Activated CD4-positive, alpha-beta T cell treated with anti-CD3 and anti-CD28 coated beads, Interleukin-2, amount 10 ng/mL, durations not matched to agents 24 days and 14 days (primary cell): ENCODE results near the gene CEBPZ. TPM values are rescaled to one million over a fixed set of nuclear protein-coding genes. Genes with fewer than 3 reads are reported as not detected.
A peak's percentile ranks its signal among the peaks of the same experiment; 100 is the strongest.
"Not testable (repeated sequence)": the region's sequence is repeated elsewhere in the genome, so short reads cannot be mapped to it uniquely, and the experiment has no call there.

ENCODE experiments used
- DNase-seq: peaks from one replicate; pipeline ENCODE4 v3.0.0; 2022
- H3K27ac Mint-ChIP-seq: one replicate; pipeline ENCODE4 v1.8.0; 2022; ENCODE audit warnings: mild to moderate bottlenecking, mixed read lengths
- H3K27me3 Mint-ChIP-seq: one replicate; pipeline ENCODE4 v1.8.0; 2022; ENCODE audit warnings: mixed read lengths
- H3K36me3 Mint-ChIP-seq: one replicate; pipeline ENCODE4 v1.8.0; 2022; ENCODE audit warnings: low read depth, mild to moderate bottlenecking, mixed read lengths
- H3K4me1 Mint-ChIP-seq: one replicate; pipeline ENCODE4 v1.8.0; 2021; ENCODE audit warnings: mixed read lengths
- H3K4me3 Mint-ChIP-seq: one replicate; pipeline ENCODE4 v1.8.0; 2022; ENCODE audit warnings: mild to moderate bottlenecking, moderate library complexity, mixed read lengths
- H3K9me3 Mint-ChIP-seq: one replicate; pipeline ENCODE4 v1.8.0; 2021; ENCODE audit warnings: mixed read lengths
- intact Hi-C: fragments of 100-400 bp; cut with micrococcal nuclease; formaldehyde crosslinking; loops from one replicate; pipeline ENCODE4 v1.15.1; 2023
- total RNA-seq: library from RNA; stranded (reverse); gene quantifications from 2 replicates; pipeline ENCODE4 v1.2.3, GENCODE V29; 2022

Gene CEBPZ
- total RNA-seq, 1 donor from 2014 or later: 68.2 TPM

DNA sequence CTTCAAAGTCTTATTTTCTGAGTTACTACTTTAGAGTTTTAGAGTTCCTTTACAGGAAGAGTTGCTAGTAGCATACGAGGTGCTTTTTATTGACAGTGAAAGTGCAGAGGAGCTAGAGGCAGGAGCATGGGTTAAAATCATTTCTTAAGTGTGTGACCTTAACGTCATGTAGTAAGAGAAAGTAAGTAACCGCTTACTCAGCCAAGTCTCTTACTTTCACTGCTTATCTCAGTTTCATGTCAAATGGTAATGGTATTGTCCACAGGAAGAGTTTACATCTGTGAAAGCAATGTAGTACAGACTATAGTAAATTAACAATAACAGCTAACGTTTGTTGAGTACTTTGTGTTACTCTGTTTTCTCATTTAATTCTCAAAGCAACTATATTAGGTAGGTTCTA lies 12.6 kb upstream of the CEBPZ start:
- H3K36me3 Mint-ChIP-seq: peaks cover 66% of the 10 kb centered on the region
- no peaks in the 10 kb centered on the region for H3K27me3 Mint-ChIP-seq
- peak; percentile 60 for DNase-seq
- H3K27ac Mint-ChIP-seq: peak overlapping the region; percentile 74
- intact Hi-C loops: loop anchor here (1.0 kb wide), 1 partner anchor 13 kb away; the partner anchor contains the start of genes CEBPZ and NDUFAF7
- peaks cover 9% of the 10 kb centered on the region for H3K4me1 Mint-ChIP-seq
- no peaks in the 10 kb centered on the region for H3K9me3 Mint-ChIP-seq
- peak overlapping the region; percentile 31 for H3K4me3 Mint-ChIP-seq

DNA sequence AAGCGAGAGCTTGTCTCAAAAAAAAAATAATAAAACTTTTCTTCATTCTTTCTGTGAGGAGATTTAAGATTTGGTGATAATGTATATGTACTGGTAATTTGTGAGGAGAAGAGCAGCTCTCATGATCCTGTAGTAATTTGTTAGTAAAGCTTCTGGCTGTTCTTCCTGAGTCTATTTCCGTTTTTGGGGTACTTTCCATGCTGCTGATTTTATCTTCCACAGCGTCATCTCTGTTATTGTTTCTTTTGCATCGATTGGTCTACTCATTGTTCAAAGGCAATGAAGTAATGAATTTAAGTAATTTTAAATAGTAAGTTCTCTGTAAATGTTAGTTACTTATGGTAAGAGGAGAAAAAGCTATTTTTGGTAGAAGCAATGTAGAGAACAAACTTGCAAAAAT lies 12.0 kb upstream of the CEBPZ start:
- peak overlapping the region; percentile 74 for H3K27ac Mint-ChIP-seq
- peaks cover 64% of the 10 kb centered on the region for H3K36me3 Mint-ChIP-seq
- H3K9me3 Mint-ChIP-seq: no peaks in the 10 kb centered on the region
- DNase-seq: no peak
- H3K4me3 Mint-ChIP-seq: no peak overlapping the region
- H3K27me3 Mint-ChIP-seq: no peaks in the 10 kb centered on the region
- intact Hi-C loops: no loop called here
- H3K4me1 Mint-ChIP-seq: peaks cover 9% of the 10 kb centered on the region

DNA sequence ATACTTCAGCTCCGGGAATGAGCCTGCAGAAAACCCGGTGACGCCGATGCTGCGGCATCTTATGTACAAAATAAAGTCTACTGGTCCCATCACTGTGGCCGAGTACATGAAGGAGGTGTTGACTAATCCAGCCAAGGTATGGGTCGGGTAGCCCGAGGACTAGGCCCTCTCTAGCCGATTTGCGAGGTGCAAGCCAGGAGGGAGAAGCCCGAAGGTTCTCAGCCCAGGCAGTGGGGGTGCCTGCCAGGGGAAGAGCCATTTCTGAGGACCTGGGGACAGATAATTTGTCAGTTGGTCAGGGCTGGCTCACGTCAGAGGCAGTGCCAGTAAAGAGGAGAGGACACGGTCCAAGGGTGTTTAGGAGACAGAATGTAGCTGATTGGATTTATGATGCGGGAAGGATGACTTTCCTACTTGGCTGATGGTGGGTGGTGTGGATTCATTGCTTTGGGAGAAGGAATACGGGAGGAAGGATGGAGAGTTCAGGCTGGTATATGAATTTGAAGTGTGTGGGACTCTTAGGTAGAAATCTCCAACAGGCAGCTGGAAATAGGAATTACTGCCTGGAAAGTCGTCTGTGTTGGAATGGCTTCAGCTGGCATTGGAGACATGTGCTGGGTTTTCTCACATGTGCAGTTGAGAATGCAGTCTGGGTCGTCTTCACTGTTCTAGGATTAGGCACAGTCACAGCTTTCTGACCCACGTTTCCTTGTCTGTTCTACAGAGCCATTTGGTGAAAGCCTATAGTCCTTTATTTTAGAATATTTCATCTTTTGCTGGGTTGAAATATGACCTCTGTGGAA lies 936 bp upstream of the CEBPZ start:
- no peaks in the 10 kb centered on the region for H3K27me3 Mint-ChIP-seq

GRCh38 chr2:37230581-37230980 lies 815 bp downstream of the CEBPZ start:
- no peak overlapping the region for H3K27ac Mint-ChIP-seq
- intact Hi-C loops: loop anchor here (2.0 to 10.0 kb wide), 3 partner anchors 146 to 644 kb away; partner anchors contain the start of genes GPATCH11, HEATR5B and STRN
- DNase-seq: peak; percentile 60
- peaks cover 21% of the 10 kb centered on the region for H3K4me1 Mint-ChIP-seq
- H3K9me3 Mint-ChIP-seq: no peaks in the 10 kb centered on the region
- H3K27me3 Mint-ChIP-seq: no peaks in the 10 kb centered on the region
- H3K36me3 Mint-ChIP-seq: peaks cover 39% of the 10 kb centered on the region
- H3K4me3 Mint-ChIP-seq: no peak overlapping the region

More for the DNA sequence above, 936 bp upstream of the CEBPZ start:
- peak; percentile 71 for DNase-seq
- Mint-ChIP-seq H3K27ac (no peak overlapping the region), H3K36me3 (peaks cover 34% of the 10 kb centered on the region), H3K4me1 (peaks cover 13% of the 10 kb centered on the region), H3K9me3 (no peaks in the 10 kb centered on the region), H3K4me3 (no peak overlapping the region)
- intact Hi-C loops: loop anchor here (5.0 to 10.0 kb wide), 2 partner anchors 265 to 642 kb away; partner anchors contain the start of gene STRN

DNA sequence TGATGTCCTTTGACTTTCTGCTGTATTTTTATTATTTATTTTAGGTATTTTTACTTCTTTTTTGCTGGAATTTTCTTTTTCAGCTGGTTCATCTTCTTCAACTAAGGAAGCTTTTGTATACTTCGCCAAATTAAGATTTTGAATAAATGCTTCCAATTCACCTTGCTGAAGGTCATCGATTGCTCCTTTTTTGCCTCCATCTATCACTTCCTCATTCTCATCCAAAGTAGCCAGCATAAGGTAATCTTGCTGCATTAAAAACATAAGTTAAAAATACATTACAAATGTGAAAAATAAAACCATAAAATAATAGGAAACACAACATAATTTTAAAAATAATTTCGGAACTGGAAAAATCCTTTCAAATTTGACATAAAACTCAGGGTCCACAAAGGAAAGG lies 2.6 kb downstream of the CEBPZ start:
- no peak for DNase-seq
- no peaks in the 10 kb centered on the region for H3K27me3 Mint-ChIP-seq
- H3K4me3 Mint-ChIP-seq: no peak overlapping the region
- intact Hi-C loops: no loop called here
- H3K9me3 Mint-ChIP-seq: no peaks in the 10 kb centered on the region
- peaks cover 21% of the 10 kb centered on the region for H3K4me1 Mint-ChIP-seq
- H3K27ac Mint-ChIP-seq: no peak overlapping the region
- H3K36me3 Mint-ChIP-seq: peaks cover 38% of the 10 kb centered on the region

GRCh38 chr2:37226863-37227262 lies 4.5 kb downstream of the CEBPZ start:
- peak overlapping the region; percentile 13 for H3K4me3 Mint-ChIP-seq

DNA sequence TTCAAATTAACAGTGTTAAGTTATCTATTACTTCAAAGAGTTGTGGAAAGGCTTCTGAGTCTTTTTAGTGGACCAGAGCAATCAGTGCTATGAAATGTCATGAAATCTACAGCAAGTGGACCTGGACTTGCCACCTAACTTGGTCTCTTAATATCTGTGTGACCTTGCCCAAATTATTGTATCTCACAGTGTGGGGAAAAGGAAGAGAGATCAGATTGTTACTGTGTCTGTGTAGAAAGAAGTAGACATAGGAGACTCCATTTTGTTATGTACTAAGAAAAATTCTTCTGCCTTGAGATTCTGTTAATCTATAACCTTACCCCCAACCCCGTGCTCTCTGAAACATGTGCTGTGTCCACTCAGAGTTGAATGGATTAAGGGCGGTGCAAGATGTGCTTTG lies 6.3 kb downstream of the CEBPZ start:
- Mint-ChIP-seq H3K4me3 (peak overlapping the region; percentile 1), H3K4me1 (peaks cover 36% of the 10 kb centered on the region), H3K36me3 (peaks cover 71% of the 10 kb centered on the region)
- DNase-seq, H3K27ac Mint-ChIP-seq, intact Hi-C loops, H3K27me3 Mint-ChIP-seq, H3K9me3 Mint-ChIP-seq: not testable (repeated sequence)

More at GRCh38 chr2:37226863-37227262, 4.5 kb downstream of the CEBPZ start:
- H3K27me3 Mint-ChIP-seq: no peaks in the 10 kb centered on the region
- no peaks in the 10 kb centered on the region for H3K9me3 Mint-ChIP-seq
- H3K27ac Mint-ChIP-seq: no peak overlapping the region
- peaks cover 54% of the 10 kb centered on the region for H3K36me3 Mint-ChIP-seq
- intact Hi-C loops: no loop called here
- no peak for DNase-seq
- peaks cover 34% of the 10 kb centered on the region for H3K4me1 Mint-ChIP-seq

GRCh38 chr2:37224063-37224462 lies 7.3 kb downstream of the CEBPZ start:
- no peak for DNase-seq
- Mint-ChIP-seq H3K36me3 (peaks cover 74% of the 10 kb centered on the region), H3K4me3 (no peak overlapping the region), H3K4me1 (peaks cover 32% of the 10 kb centered on the region), H3K27ac (no peak overlapping the region), H3K9me3 (no peaks in the 10 kb centered on the region), H3K27me3 (no peaks in the 10 kb centered on the region)
- intact Hi-C loops: no loop called here

DNA sequence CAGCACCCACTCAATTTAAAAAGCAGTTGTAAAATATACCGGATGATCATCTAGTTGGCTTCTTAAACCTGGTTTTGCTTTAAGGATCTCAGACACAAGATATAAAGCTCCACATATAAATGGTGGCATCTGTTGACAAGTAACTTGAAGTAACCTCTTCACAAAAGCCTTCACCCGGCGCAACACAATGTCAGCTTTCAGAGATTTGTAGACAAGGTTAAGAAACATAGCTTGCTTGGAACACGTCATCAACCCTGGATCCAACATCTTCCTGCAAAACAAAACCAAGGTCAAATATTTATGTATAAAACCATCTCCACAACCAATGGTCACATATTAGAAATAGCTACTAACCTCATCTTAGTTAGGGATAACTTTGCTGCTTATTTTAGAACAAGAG lies 8.3 kb downstream of the CEBPZ start:
- DNase-seq: no peak
- H3K27me3 Mint-ChIP-seq: no peaks in the 10 kb centered on the region
- H3K36me3 Mint-ChIP-seq: peaks cover 78% of the 10 kb centered on the region
- intact Hi-C loops: no loop called here
- H3K27ac Mint-ChIP-seq: no peak overlapping the region
- peaks cover 32% of the 10 kb centered on the region for H3K4me1 Mint-ChIP-seq
- H3K4me3 Mint-ChIP-seq: no peak overlapping the region
- no peaks in the 10 kb centered on the region for H3K9me3 Mint-ChIP-seq

DNA sequence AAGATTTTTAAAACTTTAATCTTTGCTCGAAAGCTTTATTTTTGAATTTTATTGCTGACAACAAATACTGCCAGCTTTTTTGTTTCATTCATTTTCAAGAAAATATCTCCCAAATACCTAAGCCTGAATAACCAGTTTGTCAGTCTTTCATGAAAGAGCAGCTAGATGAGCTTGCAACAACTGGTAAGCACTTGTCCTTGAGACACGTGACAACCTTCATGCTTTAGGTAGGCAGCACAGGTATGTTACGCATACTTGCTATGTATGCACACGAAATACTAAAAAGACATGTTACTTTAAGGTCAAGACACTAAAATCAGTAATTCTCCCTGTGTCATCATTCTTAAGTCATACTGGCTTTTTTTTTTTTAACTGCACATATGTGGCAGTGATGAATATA lies 12.3 kb downstream of the CEBPZ start:
- Mint-ChIP-seq H3K4me3 (no peak overlapping the region), H3K36me3 (peaks cover 72% of the 10 kb centered on the region), H3K9me3 (no peaks in the 10 kb centered on the region), H3K27me3 (no peaks in the 10 kb centered on the region), H3K4me1 (peaks cover 19% of the 10 kb centered on the region), H3K27ac (no peak overlapping the region)
- intact Hi-C loops: no loop called here
- DNase-seq: no peak

DNA sequence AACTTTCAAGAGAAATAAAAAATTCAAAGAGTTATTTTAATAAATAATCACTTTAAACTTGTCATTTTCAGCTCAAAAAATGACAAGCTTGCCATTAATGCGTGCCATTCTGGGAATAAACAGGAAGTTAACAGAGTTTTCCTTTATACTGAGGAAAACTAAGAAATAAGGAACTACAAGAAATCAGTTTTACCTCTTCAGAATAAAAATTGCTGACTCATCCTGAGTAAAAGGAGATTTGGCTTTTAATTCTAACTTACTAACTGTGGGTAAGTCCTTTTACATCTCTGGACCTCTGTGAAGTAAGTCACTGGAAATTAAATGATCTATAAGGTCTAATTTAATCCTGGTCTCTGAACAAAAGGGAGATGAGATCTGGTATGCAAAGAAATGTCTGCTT lies 16.1 kb downstream of the CEBPZ start:
- H3K27ac Mint-ChIP-seq: no peak overlapping the region
- H3K9me3 Mint-ChIP-seq: no peaks in the 10 kb centered on the region
- H3K36me3 Mint-ChIP-seq: peaks cover 68% of the 10 kb centered on the region
- no peak for DNase-seq
- H3K4me1 Mint-ChIP-seq: peaks cover 4% of the 10 kb centered on the region
- intact Hi-C loops: no loop called here
- no peak overlapping the region for H3K4me3 Mint-ChIP-seq
- no peaks in the 10 kb centered on the region for H3K27me3 Mint-ChIP-seq

DNA sequence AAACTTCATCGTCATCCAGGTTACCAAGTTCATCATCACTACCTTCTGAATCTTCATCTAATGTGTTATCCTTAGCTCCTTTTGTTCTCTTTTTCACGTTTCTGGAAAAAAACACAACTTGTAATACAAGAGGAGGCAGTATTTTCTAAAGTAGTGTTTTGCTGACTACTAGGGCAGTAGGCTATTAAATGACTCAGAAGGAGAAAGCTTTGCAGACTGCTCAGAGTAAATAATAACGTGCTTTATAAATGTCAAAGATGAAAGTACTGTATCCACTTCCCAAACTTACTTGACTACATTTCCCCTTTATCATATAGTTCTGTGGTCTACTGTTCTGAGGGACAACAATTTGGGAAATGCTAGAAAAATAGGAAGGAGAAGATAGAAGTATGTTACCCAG lies 19.5 kb downstream of the CEBPZ start:
- DNase-seq: no peak
- Mint-ChIP-seq H3K4me1 (peaks cover 9% of the 10 kb centered on the region), H3K27me3 (no peaks in the 10 kb centered on the region), H3K36me3 (peaks cover 84% of the 10 kb centered on the region), H3K4me3 (no peak overlapping the region), H3K9me3 (peaks cover 28% of the 10 kb centered on the region), H3K27ac (no peak overlapping the region)
- intact Hi-C loops: loop anchor here (5.0 kb wide), 1 partner anchor 35 kb away; no protein-coding TSS in a partner anchor

DNA sequence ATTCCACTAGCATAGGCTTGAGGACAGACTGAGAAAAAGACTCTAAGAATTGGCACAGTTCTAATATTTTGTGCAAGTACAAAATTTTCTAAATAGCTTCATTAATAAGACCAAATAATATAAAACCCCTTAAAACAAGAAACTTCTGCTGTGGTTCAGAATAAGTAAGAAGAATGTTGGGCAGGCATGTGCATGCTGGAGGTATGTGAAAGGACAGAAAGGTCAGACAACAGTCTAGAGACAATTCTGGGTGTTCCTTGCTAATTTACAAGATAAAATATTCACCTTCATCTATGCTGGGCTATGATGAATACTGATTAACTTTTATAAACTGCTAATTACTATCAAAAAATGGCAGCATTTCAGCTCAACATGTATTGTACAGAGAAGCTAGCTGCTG lies 20.2 kb downstream of the CEBPZ start:
- Mint-ChIP-seq H3K27me3 (no peaks in the 10 kb centered on the region), H3K9me3 (peaks cover 32% of the 10 kb centered on the region), H3K36me3 (peaks cover 84% of the 10 kb centered on the region), H3K27ac (no peak overlapping the region), H3K4me3 (no peak overlapping the region), H3K4me1 (peaks cover 8% of the 10 kb centered on the region)
- intact Hi-C loops: loop anchor here (5.0 kb wide), 1 partner anchor 36 kb away; no protein-coding TSS in a partner anchor
- DNase-seq: no peak

DNA sequence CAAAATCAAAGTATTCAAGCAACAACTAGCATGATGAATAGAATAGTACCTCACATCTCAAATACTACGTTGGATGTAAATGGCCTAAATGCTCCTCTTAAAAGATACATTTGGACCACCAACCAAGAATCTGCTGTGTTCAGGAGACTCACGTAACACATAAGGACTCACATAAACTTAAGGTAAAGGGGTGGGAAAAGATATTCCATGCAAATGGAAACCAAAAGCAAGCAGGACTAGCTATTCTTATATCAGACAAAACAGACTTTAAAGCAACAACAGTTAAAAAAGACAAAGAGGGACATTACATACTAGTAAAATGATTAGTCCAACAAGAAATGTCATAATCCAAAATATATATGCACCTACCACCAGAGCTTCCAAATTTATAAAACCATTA lies 24.6 kb downstream of the CEBPZ start:
- H3K36me3 Mint-ChIP-seq: peaks cover 93% of the 10 kb centered on the region
- H3K4me1 Mint-ChIP-seq: peaks cover 20% of the 10 kb centered on the region
- DNase-seq, H3K4me3 Mint-ChIP-seq, H3K27me3 Mint-ChIP-seq, intact Hi-C loops, H3K27ac Mint-ChIP-seq: not testable (repeated sequence)
- peaks cover 46% of the 10 kb centered on the region for H3K9me3 Mint-ChIP-seq
